ENCODE results near the gene OOSP3.

- TF ChIP-seq CTCF (conservative IDR thresholded peaks at IDR 0.05) (no peak), EZH2 (IDR thresholded peaks at IDR 0.05; ENCODE audit: low read depth) (no peak)
Observed at GRCh38 chr11:59833602-59834001, 45.0 kb upstream of the OOSP3 start.

Data from PC-9 (cell line).